GM18502 (cell line): ENCODE data around the gene CETP.
"Not testable (repeated sequence)": the region's sequence is repeated elsewhere in the genome, so short reads cannot be mapped to it uniquely, and the experiment has no call there.

Experiments
- ATAC-seq: cut with Tn5 transposase; IDR thresholded peaks from one replicate; pipeline ENCODE4 v1.9.1; 2021; ENCODE audit warnings: mild to moderate bottlenecking; ENCODE audit not compliant: unreplicated experiment, poor library complexity

CETP gene

DNA sequence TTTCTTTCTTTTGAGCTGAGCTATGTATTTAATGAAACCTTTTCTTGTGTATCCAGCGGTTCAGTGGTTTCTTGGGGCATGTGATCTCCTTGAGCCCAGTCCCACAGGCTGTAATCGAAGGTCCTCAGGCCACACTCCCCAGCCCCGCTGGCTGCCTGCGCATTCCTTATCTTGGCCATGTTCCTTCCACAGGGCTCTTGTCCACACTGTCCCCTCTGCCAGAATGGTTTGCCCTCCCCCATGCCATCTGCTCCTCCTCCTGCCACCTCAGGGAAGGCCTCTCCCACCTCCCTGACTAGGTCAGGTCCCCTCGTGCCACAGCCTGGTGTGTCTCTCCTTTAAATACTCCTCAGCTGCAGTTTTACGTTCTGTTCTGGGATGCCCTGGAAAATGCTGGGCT lies 15.5 kb downstream of the CETP start:
- no peak for ATAC-seq

DNA sequence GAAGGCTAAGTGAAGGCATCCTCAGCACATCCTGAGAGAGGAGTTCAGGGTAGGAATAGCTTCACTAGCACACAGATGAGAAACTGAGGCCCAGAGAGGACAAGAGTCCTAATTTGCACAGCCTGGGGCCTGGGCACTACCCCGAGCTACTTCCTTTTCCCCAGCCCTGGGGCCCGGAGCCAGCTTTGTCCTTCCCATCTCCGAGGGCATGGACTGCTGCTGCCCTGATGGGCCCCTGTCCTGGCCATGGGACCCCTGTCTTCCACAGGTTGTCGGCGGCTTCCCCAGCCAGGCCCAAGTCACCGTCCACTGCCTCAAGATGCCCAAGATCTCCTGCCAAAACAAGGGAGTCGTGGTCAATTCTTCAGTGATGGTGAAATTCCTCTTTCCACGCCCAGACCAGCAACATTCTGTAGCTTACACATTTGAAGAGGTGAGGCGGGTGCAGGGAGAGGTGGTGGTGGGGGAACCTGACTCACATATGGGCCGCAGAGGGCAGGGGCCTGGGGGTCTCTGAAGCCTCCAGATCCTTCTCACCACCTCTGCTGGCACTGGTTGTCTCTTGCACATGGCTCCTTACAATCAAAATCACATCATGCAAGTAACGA lies 16.2 kb downstream of the CETP start:
- no peak for ATAC-seq

DNA sequence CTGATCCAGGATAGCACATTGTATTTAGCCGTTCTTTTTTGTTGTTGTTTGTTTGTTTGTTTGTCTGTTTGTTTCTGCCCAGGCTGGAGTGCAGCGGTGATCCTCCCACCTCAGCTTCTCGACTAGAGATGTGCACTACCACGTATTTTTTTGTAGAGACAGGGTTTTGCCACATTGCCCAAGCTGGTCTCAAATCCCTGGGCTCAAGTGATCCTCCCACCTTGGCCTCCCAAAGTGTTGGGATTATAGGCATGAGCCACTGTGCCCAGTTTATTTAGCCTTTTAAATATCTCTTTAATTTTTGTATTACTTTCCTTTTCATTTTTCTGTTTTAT lies 18.4 kb downstream of the CETP start:
- no peak for ATAC-seq

DNA sequence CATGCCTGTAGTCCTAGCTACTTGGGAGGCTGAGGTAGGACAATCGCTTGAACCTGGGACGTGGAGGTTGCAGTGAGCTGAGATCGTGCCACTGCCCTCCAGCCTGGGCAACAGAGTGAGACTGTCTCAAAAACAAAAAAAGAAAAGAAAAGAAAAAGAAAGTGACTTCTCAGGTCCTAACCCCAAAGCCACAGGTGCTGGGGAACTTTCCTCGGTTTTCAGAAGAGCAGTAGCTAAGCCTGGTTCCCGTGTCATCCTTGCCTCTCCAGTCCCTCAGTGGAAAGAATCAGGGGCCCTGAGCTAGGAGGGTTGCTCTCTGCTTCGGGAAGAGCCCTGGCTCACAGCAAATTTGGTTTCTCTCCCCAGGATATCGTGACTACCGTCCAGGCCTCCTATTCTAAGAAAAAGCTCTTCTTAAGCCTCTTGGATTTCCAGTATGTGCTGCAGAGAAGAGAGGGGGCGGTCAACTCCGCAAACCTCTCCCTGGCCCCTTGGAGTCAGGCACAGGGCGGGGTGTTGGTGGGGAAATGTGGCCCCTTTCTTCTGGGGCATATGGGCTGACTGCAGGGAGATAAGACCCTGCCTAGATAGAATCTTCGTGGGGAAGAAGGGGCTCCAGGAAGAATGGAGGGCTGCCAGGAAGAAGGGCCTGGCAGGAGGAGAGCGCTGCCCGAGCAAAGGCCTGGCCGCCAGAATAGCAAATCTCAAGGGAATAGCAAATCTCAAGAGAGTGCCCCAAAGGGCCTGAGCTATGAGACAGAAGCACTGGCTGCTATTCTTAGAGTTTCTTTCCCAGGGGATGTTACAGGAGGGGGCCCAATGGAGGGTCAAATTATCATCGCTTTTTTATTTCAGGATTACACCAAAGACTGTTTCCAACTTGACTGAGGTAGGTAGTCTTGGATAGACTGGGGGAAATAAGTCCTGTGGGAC lies 19.3 kb downstream of the CETP start:
- no peak for ATAC-seq

DNA sequence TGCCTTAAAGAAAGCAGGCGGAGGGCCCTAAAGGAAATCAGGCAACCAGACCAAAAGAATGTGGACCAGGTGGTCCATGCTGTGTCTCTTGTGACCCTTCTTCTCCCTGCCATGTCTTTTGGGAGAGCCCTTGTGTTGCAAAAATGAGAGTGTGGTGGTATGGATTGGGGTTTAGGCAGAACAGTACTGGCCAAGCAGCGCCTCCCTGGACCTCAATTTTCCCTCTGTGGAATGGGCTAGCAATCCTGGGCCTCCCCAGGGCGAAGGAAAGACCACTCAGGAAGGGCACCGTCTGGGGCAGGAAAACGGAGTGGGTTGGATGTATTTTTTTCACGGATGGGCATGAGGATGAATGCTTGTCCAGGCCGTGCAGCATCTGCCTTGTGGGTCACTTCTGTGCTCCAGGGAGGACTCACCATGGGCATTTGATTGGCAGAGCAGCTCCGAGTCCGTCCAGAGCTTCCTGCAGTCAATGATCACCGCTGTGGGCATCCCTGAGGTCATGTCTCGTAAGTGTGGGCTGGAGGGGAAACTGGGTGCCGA lies 20.1 kb downstream of the CETP start:
- no peak for ATAC-seq

DNA sequence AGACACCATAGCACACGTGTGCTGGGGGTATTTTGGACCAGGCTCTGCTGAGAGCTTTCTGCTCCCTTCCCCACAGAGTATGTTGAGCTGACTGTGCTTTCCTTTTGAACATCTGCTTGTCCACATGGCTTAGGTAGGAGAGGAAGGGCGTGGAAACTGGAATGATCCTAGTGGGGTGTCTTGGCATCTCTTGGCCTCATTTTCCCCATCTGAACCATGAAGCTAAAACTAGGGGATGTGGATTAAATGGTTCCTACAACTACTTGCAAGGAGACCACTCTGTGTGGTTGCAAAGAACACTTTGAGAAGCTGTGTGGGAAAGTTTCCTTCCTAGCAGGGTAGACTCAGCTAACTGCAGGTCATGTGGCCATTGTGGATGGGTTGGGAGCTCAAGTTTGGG lies 20.9 kb downstream of the CETP start:
- ATAC-seq: no peak

DNA sequence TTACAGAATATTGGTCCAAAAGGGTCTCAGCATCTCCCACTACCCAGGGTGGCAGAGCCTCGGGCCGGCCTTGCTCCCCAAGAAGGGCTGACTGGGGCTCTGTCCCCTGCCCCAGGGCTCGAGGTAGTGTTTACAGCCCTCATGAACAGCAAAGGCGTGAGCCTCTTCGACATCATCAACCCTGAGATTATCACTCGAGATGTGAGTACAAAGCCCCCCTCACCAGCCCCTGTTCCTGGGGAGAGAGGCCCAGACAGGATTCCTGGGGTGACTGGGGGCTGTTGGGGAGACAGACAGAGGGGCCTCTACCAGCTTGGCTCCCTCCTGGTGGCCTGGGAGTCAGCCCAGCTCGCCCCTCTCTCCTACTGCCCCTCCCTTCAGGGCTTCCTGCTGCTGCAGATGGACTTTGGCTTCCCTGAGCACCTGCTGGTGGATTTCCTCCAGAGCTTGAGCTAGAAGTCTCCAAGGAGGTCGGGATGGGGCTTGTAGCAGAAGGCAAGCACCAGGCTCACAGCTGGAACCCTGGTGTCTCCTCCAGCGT lies 21.5 kb downstream of the CETP start:
- ATAC-seq: no peak

DNA sequence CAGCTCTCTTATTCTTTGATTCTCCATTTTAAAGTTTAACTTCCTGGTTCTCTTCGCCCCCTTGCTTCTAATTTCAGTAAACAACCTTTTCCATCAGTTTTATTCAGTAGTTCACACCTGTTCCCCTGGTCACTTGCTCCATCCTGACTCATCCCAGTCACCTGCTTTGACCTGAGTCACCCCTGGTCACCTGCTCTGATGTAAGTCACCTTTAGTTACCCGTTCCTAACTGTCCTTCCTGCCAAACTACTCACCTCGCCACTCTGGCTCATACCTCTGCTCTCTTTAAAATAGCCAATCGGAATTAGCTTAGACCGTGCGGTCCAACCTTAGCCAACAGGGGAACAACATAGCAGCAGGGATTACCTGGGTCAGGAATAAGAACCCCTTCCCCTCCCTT lies 22.9 kb downstream of the CETP start:
- no peak for ATAC-seq

DNA sequence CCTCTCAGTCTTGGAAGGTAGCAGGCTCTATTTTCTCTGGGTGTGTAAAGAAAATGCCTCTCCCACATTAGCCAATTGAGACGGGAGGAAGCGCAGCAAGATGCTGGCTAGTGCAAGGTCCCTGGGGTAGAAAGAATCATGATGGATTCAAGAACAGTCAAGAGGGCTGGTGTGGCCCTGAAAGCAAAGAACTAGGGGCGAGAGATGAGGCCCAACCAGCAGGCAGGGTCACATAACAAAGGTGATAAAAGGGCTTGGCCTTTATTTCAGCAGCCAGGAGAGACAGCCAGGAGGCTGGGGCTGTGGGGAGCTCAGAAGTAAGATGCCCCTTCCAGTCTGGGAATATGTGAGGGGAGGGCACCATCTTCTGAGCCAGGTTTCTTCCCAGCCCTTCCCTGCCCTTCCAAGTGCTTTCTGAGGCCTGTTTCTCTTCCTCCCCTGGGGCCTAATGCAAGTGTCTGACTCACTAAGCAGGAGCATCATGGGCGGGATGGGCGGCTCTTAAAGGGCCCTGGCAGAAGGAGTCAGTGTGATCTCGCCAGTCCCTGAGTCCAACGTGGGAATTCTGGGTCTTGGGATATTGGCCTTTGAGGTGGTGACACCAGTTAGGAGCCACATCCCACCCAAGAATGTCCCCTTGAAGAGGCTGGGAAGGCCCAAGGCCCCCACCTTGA lies 23.7 kb downstream of the CETP start:
- no peak for ATAC-seq

DNA sequence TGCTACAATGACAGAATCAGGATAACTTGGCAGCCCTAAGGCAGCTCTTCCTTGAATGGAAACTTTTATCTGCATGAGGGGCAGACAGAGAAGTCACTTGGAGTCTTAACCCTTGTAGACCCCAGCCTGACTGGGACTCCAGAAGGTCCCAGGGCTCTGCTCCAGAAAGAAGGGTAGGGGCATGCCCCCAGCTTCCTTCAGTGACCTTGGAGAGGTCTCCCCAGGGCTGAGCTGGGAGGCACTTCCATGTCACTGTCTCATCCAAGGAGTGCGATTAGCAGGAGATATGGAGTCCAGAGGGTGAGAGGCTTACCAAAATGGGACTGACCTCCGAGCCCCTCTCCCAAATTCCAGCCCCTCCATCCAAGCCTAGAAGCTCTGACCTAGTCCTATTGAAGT lies 24.2 kb downstream of the CETP start:
- no peak for ATAC-seq

DNA sequence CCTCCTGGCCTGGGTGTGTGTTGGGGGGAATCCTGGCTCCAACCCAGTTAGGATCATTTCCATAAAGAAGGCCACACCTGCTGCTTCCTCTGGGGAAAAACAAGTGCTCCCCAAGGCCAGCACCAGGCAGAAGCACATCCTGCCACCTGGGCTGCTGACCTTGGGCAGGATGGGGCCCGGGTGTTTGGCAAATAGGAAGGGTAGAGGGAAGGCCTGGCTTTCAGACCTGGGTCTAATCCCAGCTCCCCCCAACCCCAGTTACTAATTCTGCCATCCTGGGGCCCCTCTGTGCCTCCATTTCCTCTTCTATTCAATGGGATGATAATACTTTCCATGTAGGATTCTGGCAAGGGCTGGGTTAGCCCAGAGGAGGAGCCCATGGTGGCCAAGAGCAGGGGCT lies 24.6 kb downstream of the CETP start:
- ATAC-seq: no peak

DNA sequence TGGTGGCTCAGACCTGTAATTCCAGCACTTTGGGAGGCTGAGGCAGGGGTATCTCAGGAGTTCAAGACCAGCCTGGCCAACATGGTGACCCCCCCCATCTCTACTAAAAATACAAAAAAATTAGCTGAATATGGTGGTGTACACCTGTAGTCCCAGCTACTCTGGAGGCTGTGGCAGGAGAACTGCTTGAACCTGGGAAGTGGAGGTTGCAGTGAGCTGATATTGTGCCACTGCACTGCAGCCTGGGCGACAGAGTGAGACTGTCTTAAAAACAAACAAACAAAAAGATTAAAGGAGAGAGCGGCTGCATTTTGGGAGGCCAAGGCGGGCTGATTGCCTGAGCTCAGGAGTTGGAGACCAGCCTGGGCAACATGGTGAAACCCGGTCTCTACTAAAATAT lies 25.2 kb downstream of the CETP start:
- not testable (repeated sequence) for ATAC-seq

DNA sequence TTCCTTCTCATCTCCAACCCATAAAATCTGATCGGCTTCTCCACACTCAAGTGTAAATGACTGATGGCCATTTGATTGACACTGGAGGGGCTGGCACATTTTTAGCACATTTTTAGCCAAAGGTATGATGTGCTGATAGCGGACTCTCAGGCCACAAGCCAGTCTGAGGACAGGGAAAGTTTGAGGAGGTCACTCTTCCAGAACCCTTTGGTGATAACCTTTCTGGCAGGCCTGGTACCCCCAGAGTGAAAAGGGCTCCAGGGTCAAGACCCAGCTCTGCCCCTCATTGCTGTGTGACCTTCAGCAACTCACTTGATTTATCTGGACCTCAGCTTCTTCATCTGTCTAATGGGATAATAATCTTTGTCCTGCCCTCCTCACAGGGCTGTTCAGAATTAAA lies 25.9 kb downstream of the CETP start:
- no peak for ATAC-seq

DNA sequence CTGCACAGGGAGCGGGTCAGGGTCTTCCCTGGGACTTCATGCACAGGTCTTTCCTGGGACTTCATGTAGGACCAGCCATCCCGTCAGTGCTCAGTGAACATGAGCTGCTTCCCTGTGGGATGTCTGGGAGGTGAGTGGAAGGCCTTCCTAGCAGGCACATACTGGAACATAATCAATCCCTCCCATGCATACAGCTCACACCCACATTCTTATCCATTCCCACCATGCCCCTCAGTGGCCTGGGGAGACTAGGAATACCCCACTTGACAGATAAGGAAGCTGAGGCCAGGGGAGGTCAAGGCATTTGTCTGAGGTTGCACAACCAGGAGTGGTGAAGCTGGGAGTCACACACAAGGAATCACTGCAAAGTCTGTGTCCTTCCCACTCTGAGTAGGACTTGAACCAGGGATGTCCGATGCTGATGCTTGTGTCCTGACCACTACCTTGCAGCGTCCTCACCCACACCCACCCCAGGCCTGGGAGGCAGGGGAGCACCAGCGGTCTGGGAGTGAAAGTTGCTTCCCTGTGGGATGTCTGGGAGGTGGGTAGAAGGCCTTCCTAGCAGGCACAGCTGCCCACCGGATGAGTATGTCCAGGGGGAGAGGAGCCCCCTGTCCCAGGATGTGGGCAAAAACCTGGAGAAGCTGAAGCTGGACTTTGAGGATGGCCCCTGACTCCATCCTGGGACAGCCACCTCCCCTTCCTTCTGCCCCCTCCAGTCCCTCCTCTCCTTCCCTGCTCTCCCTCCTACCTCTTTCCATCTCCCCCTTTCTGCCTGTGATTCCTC lies 26.6 kb downstream of the CETP start:
- no peak for ATAC-seq

DNA sequence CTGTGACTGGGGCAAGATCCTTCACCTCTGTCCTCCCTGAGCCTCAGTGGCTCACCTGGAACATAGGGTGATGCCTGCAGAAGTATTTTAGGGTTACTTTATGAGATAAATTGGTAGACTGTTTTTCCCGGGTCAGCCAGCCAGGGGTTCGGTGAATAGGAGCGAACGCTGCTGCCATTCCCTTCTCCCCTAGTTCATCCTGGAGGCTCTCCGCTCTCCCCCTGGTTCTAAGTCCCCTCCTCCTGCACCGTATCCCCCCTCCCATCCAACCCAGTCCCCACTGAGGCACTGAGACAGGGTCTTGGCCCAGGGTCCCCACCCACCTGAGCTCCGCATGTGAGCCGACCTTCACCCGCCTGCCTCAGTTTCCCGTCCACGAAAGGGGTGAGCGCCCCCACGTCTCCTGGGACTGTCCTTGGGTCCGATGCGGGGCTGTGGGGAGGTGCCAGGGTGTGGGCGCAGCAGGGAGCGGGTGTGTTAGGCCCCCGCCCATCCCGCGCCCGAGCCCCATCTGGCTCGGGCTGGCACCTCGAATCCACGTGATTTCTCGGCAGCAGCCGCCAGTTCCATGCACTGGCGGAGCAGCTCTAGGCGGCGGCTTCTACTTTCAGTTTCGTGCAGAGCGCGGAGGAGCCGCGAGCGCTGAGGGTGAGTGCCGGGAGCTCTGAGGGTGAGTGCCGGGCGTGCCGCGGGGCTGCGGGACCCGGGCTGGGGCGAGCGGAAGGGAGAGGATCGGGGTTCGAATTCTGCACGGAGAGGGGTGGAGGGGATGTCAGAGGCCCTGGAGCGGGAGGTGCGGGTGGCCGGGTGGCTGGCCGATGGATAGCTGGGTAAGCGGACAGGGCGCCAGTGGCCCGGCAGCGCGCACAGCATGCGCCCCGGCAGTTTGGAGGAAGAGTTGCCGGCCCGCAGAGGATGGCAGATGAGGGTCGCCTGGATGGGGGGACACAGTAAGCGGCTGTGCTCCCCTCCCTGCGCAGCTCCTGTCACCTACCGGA lies 27.5 kb downstream of the CETP start, which contains the start of gene NLRC5:
NLRC5 (plus strand) TSS at position 610 of the 998 bp plus-strand sequence. CDS start 31,156 bp downstream, outside the sequence.
- peak; percentile 85 for ATAC-seq

DNA sequence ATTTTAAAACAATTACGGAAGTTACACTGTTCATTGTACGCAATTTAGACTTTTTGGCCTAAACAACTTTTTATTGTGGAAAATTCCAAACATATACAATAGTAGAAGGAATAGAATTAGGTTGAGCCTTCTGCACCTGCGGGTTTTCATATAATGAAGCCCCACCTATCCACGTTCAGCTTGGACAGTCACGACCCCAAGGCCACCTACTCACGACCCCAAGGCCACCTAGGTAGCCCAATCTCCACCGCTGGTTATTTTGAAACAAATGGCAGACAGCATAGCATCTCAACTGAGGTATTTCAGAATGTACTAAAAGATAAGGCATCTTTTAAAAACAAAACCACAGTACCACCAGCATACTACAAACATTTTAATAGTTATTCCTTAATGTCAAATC lies 28.2 kb downstream of the CETP start:
- ATAC-seq: no peak

DNA sequence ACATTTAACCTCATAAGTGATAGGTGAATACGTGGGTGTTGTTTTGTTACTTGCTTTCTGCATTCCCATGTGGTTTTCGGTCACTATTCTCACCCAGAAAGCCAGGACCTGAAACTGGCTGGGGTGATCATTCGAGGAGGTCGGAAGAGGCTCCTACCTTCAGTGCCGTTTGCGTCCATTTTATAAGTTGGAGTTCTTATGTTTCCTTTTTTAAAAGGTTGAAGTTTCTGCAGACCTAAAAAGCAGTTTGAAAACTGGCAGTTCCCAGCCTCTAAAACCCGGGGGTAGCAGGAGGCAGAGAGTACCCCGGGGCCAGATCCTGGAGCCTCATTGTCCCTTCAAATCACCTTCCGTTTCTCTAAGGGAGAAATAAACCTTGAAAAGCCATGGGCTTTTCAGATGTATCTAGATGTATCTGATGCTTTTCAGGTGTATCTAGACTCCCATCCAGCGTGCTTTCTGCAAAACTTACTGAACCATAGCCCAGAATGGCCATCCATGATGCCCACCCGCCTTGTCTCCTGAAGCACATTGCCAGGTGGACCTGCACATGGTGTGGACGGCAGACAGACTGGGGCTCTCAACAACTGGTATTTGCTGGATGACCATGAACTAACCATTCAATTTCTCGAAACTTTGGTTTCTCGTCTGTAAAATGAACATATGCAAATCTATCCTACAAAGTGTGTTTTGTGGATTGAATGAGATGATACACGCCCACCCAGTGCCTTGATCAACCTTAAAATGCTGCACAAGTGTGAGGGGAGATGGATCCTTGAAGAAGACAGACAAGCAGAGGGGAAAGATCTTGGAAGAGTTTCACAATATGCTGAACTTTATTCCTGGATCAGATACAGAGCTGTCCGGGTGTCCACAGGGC lies 28.9 kb downstream of the CETP start:
- no peak for ATAC-seq

DNA sequence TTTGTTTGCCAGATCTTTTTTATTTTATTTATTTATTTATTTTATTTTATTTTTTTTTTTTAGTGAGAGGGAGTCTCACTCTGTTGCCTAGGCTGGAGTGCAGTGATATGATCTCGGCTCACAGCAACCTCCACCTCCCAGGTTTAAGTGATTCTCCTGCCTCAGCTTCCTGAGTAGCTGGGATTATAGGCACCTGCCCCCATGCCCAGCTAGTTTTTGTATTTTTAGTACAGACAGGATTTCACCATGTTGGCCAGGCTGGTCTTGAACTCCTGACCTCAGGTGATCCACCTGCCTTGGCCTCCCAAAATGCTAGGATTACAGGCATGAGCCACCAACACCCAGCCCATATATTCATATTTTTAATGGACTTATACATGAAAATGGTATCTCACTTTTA lies 30.7 kb downstream of the CETP start:
- not testable (repeated sequence) for ATAC-seq
